ENCODE data around the gene WDFY1. TPM values are rescaled to one million over a fixed set of nuclear protein-coding genes. Genes with fewer than 3 reads are reported as not detected.
A peak's percentile ranks its signal among the peaks of the same experiment; 100 is the strongest.

WDFY1 gene
- total and polyA plus RNA-seq, 9 of the 15 experiments (the other 6 are each of a cell fraction or from before 2014, with no cell fraction given): 5.4 to 27.6 (median 17.5) TPM

DNA sequence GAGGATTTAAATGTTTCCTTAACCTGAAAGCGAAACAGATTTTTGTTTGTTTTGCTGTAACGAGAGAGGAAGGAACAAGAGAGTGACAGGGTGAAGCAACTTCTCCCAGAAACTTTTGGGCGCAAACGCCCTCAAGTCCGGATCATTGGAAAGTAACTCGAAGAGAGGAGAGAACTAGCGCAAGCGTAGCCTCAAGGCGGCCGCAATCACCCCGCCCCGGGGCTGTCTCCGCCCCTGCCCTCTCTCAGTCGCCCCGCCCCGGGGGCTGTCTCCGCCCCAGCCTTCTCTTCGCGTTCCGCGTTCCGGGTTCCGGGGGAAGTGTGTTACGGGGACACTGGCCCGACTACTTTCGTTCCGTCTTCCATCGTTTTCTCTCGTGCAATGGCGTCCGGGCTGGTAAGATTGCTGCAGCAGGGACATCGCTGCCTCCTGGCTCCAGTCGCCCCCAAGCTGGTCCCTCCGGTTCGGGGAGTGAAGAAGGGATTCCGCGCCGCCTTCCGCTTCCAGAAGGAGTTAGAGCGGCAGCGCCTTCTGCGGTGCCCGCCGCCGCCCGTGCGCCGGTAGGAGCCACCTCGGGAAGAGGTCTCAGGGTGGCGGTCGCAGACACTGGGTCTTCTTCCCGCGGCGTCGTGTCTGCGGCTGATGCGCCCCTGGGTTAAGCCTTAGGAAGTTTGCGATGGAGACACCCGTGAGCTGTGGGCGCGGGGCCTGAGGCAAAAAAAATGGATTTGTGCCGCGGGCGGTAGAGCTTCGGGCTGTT lies 12.1 kb upstream of the WDFY1 start, which contains the start of gene MRPL44 (continued):
- TF ChIP-seq, protein P1, sequence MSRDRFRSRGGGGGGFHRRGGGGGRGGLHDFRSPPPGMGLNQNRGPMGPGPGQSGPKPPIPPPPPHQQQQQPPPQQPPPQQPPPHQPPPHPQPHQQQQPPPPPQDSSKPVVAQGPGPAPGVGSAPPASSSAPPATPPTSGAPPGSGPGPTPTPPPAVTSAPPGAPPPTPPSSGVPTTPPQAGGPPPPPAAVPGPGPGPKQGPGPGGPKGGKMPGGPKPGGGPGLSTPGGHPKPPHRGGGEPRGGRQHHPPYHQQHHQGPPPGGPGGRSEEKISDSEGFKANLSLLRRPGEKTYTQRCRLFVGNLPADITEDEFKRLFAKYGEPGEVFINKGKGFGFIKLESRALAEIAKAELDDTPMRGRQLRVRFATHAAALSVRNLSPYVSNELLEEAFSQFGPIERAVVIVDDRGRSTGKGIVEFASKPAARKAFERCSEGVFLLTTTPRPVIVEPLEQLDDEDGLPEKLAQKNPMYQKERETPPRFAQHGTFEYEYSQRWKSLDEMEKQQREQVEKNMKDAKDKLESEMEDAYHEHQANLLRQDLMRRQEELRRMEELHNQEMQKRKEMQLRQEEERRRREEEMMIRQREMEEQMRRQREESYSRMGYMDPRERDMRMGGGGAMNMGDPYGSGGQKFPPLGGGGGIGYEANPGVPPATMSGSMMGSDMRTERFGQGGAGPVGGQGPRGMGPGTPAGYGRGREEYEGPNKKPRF (IDR thresholded peaks at IDR 0.05; ENCODE audit: low read depth, low read length): no peak
- TF ChIP-seq ZFPM2 (CRISPR knock-in tag; IDR thresholded peaks at IDR 0.05) (no peak), MBD2 (IDR thresholded peaks at IDR 0.05; ENCODE audit: borderline replicate concordance, low read depth) (peak; percentile 86), FOXJ2 (tag; IDR thresholded peaks at IDR 0.05) (peak; percentile 63; the same call in 1 of the 2 replicates), MYBL2 (IDR thresholded peaks at IDR 0.05; ENCODE audit: low read depth) (no peak), MYBL2 (CRISPR knock-in tag; IDR thresholded peaks at IDR 0.05; ENCODE audit: borderline replicate concordance) (no peak), SAFB2 (IDR thresholded peaks at IDR 0.05; ENCODE audit: borderline replicate concordance, low read depth, low read length, severe bottlenecking) (no peak), PML (IDR thresholded peaks at IDR 0.05; ENCODE audit: low read length) (peak; percentile 48; the same call in 1 of the 2 replicates), DLX4 (CRISPR knock-in tag; IDR thresholded peaks at IDR 0.05) (no peak), BHLHE40 (IDR thresholded peaks at IDR 0.05; ENCODE audit: low read length) (peak; percentile 83), ZBTB43 (CRISPR knock-in tag; IDR thresholded peaks at IDR 0.05) (no peak), NFE2L1 (tag; IDR thresholded peaks at IDR 0.05; ENCODE audit: borderline replicate concordance, low read depth) (no peak), LCOR (CRISPR knock-in tag; IDR thresholded peaks at IDR 0.05) (peak; percentile 71; the same call in 1 of the 2 replicates), HNRNPLL (IDR thresholded peaks at IDR 0.05; ENCODE audit: low read depth, low read length, poor library complexity, severe bottlenecking) (peak; percentile 95), ILK (tag; IDR thresholded peaks at IDR 0.05; ENCODE audit: borderline replicate concordance, low read depth) (no peak), SMARCE1 (IDR thresholded peaks at IDR 0.05) (0 out of 2 replicates have a peak, but pooled peaks have one; percentile 38), LEF1 (IDR thresholded peaks at IDR 0.05) (0 out of 2 replicates have a peak, but pooled peaks have one; percentile 56), SRSF7 (optimal IDR thresholded peaks at IDR 0.05; ENCODE audit: low read depth, low read length) (no peak), TRIM24 (IDR thresholded peaks at IDR 0.05) (peak; percentile 21 to 99; a peak in 3 of 4 replicates), SPI1 (IDR thresholded peaks at IDR 0.05; ENCODE audit: borderline replicate concordance, low read depth, low read length) (0 out of 2 replicates have a peak, but pooled peaks have one; percentile 10), RBM17 (IDR thresholded peaks at IDR 0.05; ENCODE audit: borderline replicate concordance, low read depth, low read length) (no peak)
- TF ChIP-seq, protein P2, sequence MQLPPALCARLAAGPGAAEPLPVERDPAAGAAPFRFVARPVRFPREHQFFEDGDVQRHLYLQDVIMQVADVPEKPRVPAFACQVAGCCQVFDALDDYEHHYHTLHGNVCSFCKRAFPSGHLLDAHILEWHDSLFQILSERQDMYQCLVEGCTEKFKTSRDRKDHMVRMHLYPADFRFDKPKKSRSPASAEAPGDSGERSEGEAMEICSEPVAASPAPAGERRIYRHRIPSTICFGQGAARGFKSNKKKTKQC (CRISPR knock-in tag; IDR thresholded peaks at IDR 0.05): peak; percentile 73; the same call in 1 of the 2 replicates
- TF ChIP-seq, protein P3, sequence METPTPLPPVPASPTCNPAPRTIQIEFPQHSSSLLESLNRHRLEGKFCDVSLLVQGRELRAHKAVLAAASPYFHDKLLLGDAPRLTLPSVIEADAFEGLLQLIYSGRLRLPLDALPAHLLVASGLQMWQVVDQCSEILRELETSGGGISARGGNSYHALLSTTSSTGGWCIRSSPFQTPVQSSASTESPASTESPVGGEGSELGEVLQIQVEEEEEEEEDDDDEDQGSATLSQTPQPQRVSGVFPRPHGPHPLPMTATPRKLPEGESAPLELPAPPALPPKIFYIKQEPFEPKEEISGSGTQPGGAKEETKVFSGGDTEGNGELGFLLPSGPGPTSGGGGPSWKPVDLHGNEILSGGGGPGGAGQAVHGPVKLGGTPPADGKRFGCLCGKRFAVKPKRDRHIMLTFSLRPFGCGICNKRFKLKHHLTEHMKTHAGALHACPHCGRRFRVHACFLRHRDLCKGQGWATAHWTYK (CRISPR knock-in tag; IDR thresholded peaks at IDR 0.05): no peak

Measured in K562 (cell line).